K562 (cell line): ENCODE results near the gene PIMREG. TPM values are rescaled to one million over a fixed set of nuclear protein-coding genes. Genes with fewer than 3 reads are reported as not detected.
A peak's percentile ranks its signal among the peaks of the same experiment; 100 is the strongest.

ENCODE experiments used
- ATAC-seq: fragments of 200-7000 bp; cut with Tn5 transposase; 3 replicates; pipeline ENCODE4 v1.9.1; 2020; ENCODE audit warnings: moderate library complexity
- BruUV-seq: library from RNA; stranded (reverse); fragments of 400-500 nt; replicated peaks from 2 replicates; lab custom pipeline; 2021; lab: Mats Ljungman, UMichigan
- CTCF ChIA-PET: fragments of 300-600 bp; formaldehyde crosslinking; extraction: SDS; loops from one replicate; lab custom pipeline; 2021; ENCODE audit warnings: low intra/inter-chr PET ratio; lab: Yijun Ruan, JAX
- POLR2A ChIA-PET: fragments of 300-600, 350-650 bp; sonication (Branson Sonifier 250); formaldehyde crosslinking; extraction: SDS; loops from one replicate; lab custom pipeline; 2021; ENCODE audit warnings: antibody characterized with exemption, inconsistent platforms; lab: Yijun Ruan, JAX
- DNase-seq, 4 experiments: peaks; one replicate each; pipeline versions ENCODE4 v3.0.0 to v3.0.0-alpha.2; 2011 to 2018; ENCODE audit warnings: low spot score in 3 of 4, mixed read lengths in 3 of 4; ENCODE audit errors: extremely low read depth in 1 of 4
- FAIRE-seq: peaks from 2 replicates; lab custom pipeline; 2011; peaks lifted over from hg19 to GRCh38; lab: Jason Lieb, UNC
- H2AFZ ChIP-seq: 2 replicates; pipeline ENCODE4 v1.6.0; 2011; ENCODE audit warnings: low read depth, low read length, control low read depth, inconsistent platforms
- H3K27ac ChIP-seq: fragments of 200-600 bp; 3 replicates; pipeline ENCODE4 v1.8.0; 2011; ENCODE audit warnings: low read depth, mild to moderate bottlenecking, control low read depth, inconsistent platforms, low read length, moderate library complexity, mixed read lengths; ENCODE audit errors: extremely low read depth
- H3K27me3 ChIP-seq, 2 experiments: fragments of 300-600 bp in 1 of 2; 2 replicates in 1 of 2; 3 replicates in 1 of 2; pipeline versions ENCODE4 v1.6.0 to v1.8.0; 2011; ENCODE audit warnings: inconsistent platforms in 2 of 2, low read length in 2 of 2, mild to moderate bottlenecking in 1 of 2, mixed read lengths in 1 of 2, moderate library complexity in 1 of 2; ENCODE audit not compliant: control insufficient read depth in 2 of 2, insufficient read depth in 2 of 2
- H3K36me3 ChIP-seq: fragments of 300-600 bp; 3 replicates; pipeline ENCODE4 v1.8.0; 2011; ENCODE audit warnings: mild to moderate bottlenecking, low read length, inconsistent platforms; ENCODE audit not compliant: control insufficient read depth, insufficient read depth
- H3K4me1 ChIP-seq, 2 experiments: fragments of 200-600 bp in 1 of 2; replicated peaks in 1 of 2; 2 replicates in 1 of 2; 3 replicates in 1 of 2; pipeline versions ENCODE4 v1.5.1 to v1.8.0; 2011; ENCODE audit warnings: inconsistent platforms in 2 of 2, low read length in 2 of 2, mild to moderate bottlenecking in 1 of 2, mixed read lengths in 1 of 2, moderate library complexity in 1 of 2; ENCODE audit not compliant: control insufficient read depth in 2 of 2, insufficient read depth in 2 of 2
- H3K4me2 ChIP-seq: 2 replicates; pipeline ENCODE4 v1.6.1; 2011; ENCODE audit warnings: low read length, control low read depth, inconsistent platforms, mixed read lengths; ENCODE audit not compliant: insufficient read depth
- H3K4me3 ChIP-seq: fragments of 200-600 bp; sonication (generic), shearing (Covaris generic); 2 replicates; pipeline ENCODE4 v1.5.1; 2016; ENCODE audit warnings: control low read depth, inconsistent platforms
- H3K79me2 ChIP-seq: fragments of 200-600 bp; 3 replicates; pipeline ENCODE4 v1.8.0; 2011; ENCODE audit warnings: low read length, inconsistent platforms; ENCODE audit not compliant: control insufficient read depth, insufficient read depth
- H3K9ac ChIP-seq, 2 experiments: 2 replicates each; pipeline versions ENCODE4 v1.6.0 to v1.6.1; 2011; ENCODE audit warnings: low read depth in 2 of 2, low read length in 2 of 2, control low read depth in 1 of 2, inconsistent platforms in 1 of 2, mild to moderate bottlenecking in 1 of 2, mixed read lengths in 1 of 2; ENCODE audit not compliant: insufficient read depth in 1 of 2
- H3K9me1 ChIP-seq: one replicate; pipeline ENCODE4 v1.6.0; 2011; ENCODE audit warnings: inconsistent platforms, mild to moderate bottlenecking, low read length, moderate library complexity; ENCODE audit not compliant: control insufficient read depth, insufficient read depth
- H3K9me3 ChIP-seq: replicated peaks from 2 replicates; pipeline ENCODE4 v1.5.1; 2011; ENCODE audit warnings: low read depth, low read length, inconsistent platforms; ENCODE audit not compliant: control insufficient read depth, insufficient read depth
- H4K20me1 ChIP-seq: replicated peaks from 2 replicates; pipeline ENCODE4 v1.6.1; 2011; ENCODE audit warnings: low read length, inconsistent platforms, mixed read lengths; ENCODE audit not compliant: control insufficient read depth, insufficient read depth
- BDP1 ChIP-seq: IDR thresholded peaks from 3 replicates; pipeline ENCODE4 v1.6.1; 2011; ENCODE audit not compliant: insufficient read length, insufficient read depth
- MNT ChIP-seq, 2 experiments: fragments of 450-650 bp; conservative IDR thresholded peaks; 2 replicates each; pipeline ENCODE4 v1.6.1; 2017; ENCODE audit warnings: mild to moderate bottlenecking in 2 of 2, moderate library complexity in 2 of 2
- NONO ChIP-seq, 2 experiments: fragments of 200-400 bp in 1 of 2; fragments of 450-650 bp in 1 of 2; formaldehyde crosslinking in 1 of 2; IDR thresholded peaks; 2 replicates each; pipeline ENCODE4 v1.6.1; 2017; ENCODE audit warnings: low read depth in 2 of 2, mild to moderate bottlenecking in 2 of 2, moderate library complexity in 2 of 2, low read length in 1 of 2
- SIRT6 ChIP-seq: IDR thresholded peaks from one replicate; pipeline ENCODE4 v1.6.1; 2012; ENCODE audit warnings: low read depth, mild to moderate bottlenecking, control low read depth, inconsistent platforms, low read length, moderate library complexity
- ZBTB49 ChIP-seq: sonication (generic); formaldehyde crosslinking; IDR thresholded peaks from 2 replicates; pipeline ENCODE4 v1.8.0; 2022; ENCODE audit warnings: missing genetic modification reagents, mild to moderate bottlenecking, borderline replicate concordance
- WGBS: fragments of 100-300 bp; shearing (Covaris generic); methylation state at CpG from one replicate; pipeline ENCODE4 v1.1.6; 2016; ENCODE audit warnings: low coverage, mixed read lengths; ENCODE audit not compliant: insufficient coverage; ENCODE audit errors: missing lambda C conversion rate; 5-methylcytosine and 5-hydroxymethylcytosine counted together
- in situ Hi-C: fragments of 300-500 bp; cut with MboI; formaldehyde crosslinking; loops from 4 replicates; pipeline ENCODE4 v1.15.0; 2018; ENCODE audit warnings: inconsistent platforms, mixed read lengths
- intact Hi-C: fragments of 100-400 bp; cut with micrococcal nuclease; formaldehyde crosslinking; loops from 2 replicates; pipeline ENCODE4 v1.14.2; 2022
- polyA plus RNA-seq, 8 experiments: library from polyadenylated mRNA; depleted of rRNA in 4 of 8; stranded (reverse) in 5 of 8; unstranded in 3 of 8; fragments of >200 nt; fragmentation: Nextera tagmentation in 2 of 8; fragmentation: Illumina TruSeq in 1 of 8; extraction: Ambion mirVana in 2 of 8; extraction: Trizol in 1 of 8; gene quantifications; 2 replicates each; pipeline versions ENCODE4 v1.2.1 to v1.2.3, GENCODE V29; 2011 to 2014; ENCODE audit warnings: inconsistent platforms in 1 of 8, missing spikeins in 1 of 8
- total RNA-seq, 7 experiments: library from RNA; depleted of rRNA in 6 of 7; stranded (reverse); fragments of >200 nt in 6 of 7; fragmentation: Illumina TruSeq in 2 of 7; extraction: Trizol in 2 of 7; gene quantifications; 2 replicates each; pipeline versions ENCODE4 v1.2.1 to v1.2.3, GENCODE V29; 2011 to 2021; ENCODE audit warnings: low replicate concordance in 1 of 7

Gene PIMREG
- total and polyA plus RNA-seq, 9 of the 15 experiments (the other 6 are each of a cell fraction or from before 2014, with no cell fraction given): 1.1 to 16.7 (median 9.4) TPM

DNA sequence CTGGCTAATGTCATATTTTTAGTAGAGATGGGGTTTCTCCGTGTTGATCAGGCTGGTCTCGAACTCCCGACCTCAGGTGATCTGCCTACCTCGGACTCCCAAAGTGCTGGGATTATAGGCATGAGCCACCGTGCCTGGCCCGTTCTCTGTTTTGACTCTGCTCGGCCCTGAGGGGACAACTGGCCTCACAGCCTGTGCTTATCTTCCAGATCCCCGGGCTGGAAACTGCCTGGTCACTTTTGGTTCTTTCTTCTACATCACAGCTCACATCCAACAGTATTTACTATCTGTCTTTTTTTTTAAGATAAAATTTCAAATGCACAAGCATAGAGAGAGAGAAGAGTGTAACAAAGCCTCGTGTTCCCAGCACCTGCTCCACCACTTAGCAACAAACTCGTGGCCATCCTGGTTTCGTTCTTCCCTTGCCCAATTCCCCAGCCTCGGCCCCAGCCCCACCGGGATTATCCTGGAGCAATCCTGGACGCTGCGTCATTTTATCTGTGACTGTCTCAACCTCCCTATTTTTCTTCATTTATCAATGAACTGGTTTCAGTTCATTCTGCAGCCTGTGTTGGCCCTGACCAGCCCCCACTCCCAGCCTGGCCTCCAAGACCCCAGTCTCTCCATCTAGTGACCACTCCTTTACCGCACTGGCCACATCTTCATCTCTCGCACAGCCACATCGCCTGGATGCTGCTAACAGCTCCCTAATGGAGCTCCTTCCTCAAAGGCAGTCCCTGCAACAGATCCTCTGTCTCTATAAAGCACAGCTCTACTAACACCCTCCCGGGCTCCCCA, 21.1 kb downstream of the PIMREG start:
- Histone ChIP-seq H3K79me2 (no peaks in the 10 kb centered on the region), H4K20me1 (no peaks in the 10 kb centered on the region), H3K9ac (no peak overlapping the region), H2AFZ (no peak overlapping the region), H3K36me3 (no peaks in the 10 kb centered on the region), H3K4me1 (peaks cover 12 to 18% of the 10 kb centered on the region in 2 experiments; a peak in 4 of 5 replicates), H3K27me3 (peaks cover 0 to 9% of the 10 kb centered on the region in 2 experiments; a peak in 2 of 5 replicates), H3K9me3 (no peaks in the 10 kb centered on the region), H3K9me1 (no peaks in the 10 kb centered on the region), H3K27ac (no peak overlapping the region), H3K4me2 (no peak overlapping the region), H3K4me3 (no peak overlapping the region)
- intact Hi-C loops: no loop called here
- DNase-seq (peak in 1 of 4 experiments; percentile 28), ATAC-seq (peak; percentile 61; the same call in 2 of the 3 replicates), FAIRE-seq (no peak)
- in situ Hi-C loops: no loop called here
- ChIA-PET CTCF (no interaction called here), POLR2A (interaction anchor here (0.6 kb wide), 1 partner anchor 1150 kb away, joined by 3 read pairs; the partner anchor contains the start of gene FXR2)
- 26% methylated on average over 13 of the region's 19 CpGs for WGBS
- BruUV-seq: no TSS peak
- TF ChIP-seq BDP1 (no peak), NONO (IDR thresholded peaks at IDR 0.05; ENCODE audit: low read depth in 2 of 2, low read length in 1 of 2) (no peak), MNT (conservative IDR thresholded peaks at IDR 0.05) (0 out of 4 replicates have a peak, but pooled peaks of 1 of the 2 experiments have one; percentile 32), SIRT6 (no peak), ZBTB49 (no peak)
